Measurements from ENCODE around the gene C20orf173.

C20orf173 gene

GRCh38 chr20:35502352-35502751 is 27.1 kb downstream of the C20orf173 start:
- DNase-seq (ENCODE audit: extremely low read depth, low read depth) = no peak
- TF ChIP-seq CTCF (IDR thresholded peaks at IDR 0.05; ENCODE audit: low read depth, low read length, missing control alignments) = no peak
- H3K4me3 ChIP-seq (replicated peaks; ENCODE audit: low read depth, low read length) = no peak overlapping the region

- no peak overlapping the region for H3K4me3 ChIP-seq (replicated peaks; ENCODE audit: low read depth, low read length)
- DNase-seq (ENCODE audit: extremely low read depth, low read depth) = no peak
- TF ChIP-seq CTCF (IDR thresholded peaks at IDR 0.05; ENCODE audit: low read depth, low read length, missing control alignments) = no peak
These were observed 30.2 kb downstream of the C20orf173 start for GRCh38 chr20:35499271-35499670.

- H3K4me3 ChIP-seq (replicated peaks; ENCODE audit: low read depth, low read length) = no peak overlapping the region
- no peak for DNase-seq (ENCODE audit: extremely low read depth, low read depth)
- TF ChIP-seq CTCF (IDR thresholded peaks at IDR 0.05; ENCODE audit: low read depth, low read length, missing control alignments) = no peak
These were observed 31.7 kb downstream of the C20orf173 start for GRCh38 chr20:35497780-35498189.

GRCh38 chr20:35497320-35497719 is 32.1 kb downstream of the C20orf173 start:
- no peak for TF ChIP-seq CTCF (IDR thresholded peaks at IDR 0.05; ENCODE audit: low read depth, low read length, missing control alignments)
- H3K4me3 ChIP-seq (replicated peaks; ENCODE audit: low read depth, low read length) = no peak overlapping the region
- DNase-seq (ENCODE audit: extremely low read depth, low read depth) = no peak

- TF ChIP-seq CTCF (IDR thresholded peaks at IDR 0.05; ENCODE audit: low read depth, low read length, missing control alignments) = no peak
- DNase-seq (ENCODE audit: extremely low read depth, low read depth) = no peak
- no peak overlapping the region for H3K4me3 ChIP-seq (replicated peaks; ENCODE audit: low read depth, low read length)
These were observed 33.0 kb downstream of the C20orf173 start for GRCh38 chr20:35496481-35496880.

- no peak for TF ChIP-seq CTCF (IDR thresholded peaks at IDR 0.05; ENCODE audit: low read depth, low read length, missing control alignments)
- H3K4me3 ChIP-seq (replicated peaks; ENCODE audit: low read depth, low read length) = no peak overlapping the region
These were observed 37.1 kb downstream of the C20orf173 start for GRCh38 chr20:35492352-35492751.

GRCh38 chr20:35491823-35492222 is 37.6 kb downstream of the C20orf173 start:
- H3K4me3 ChIP-seq (replicated peaks; ENCODE audit: low read depth, low read length) = no peak overlapping the region
- DNase-seq (ENCODE audit: extremely low read depth, low read depth) = no peak
- TF ChIP-seq CTCF (IDR thresholded peaks at IDR 0.05; ENCODE audit: low read depth, low read length, missing control alignments) = no peak

More at GRCh38 chr20:35492352-35492751, 37.1 kb downstream of the C20orf173 start:
- DNase-seq (ENCODE audit: extremely low read depth, low read depth) = no peak
